GM23338 (cell line): ENCODE results near the gene GNAO1.

Experiments
- CREB1 ChIP-seq: fragments of 250-450 bp; sonication (Bioruptor Pico); IDR thresholded peaks from 2 replicates; pipeline ENCODE4 v1.5.0; 2020; ENCODE audit warnings: low read depth, mild to moderate bottlenecking, moderate library complexity
- CTCF ChIP-seq, 2 experiments: fragments of 200-600 bp in 1 of 2; sonication (generic) in 1 of 2; conservative IDR thresholded peaks; 2 replicates each; pipeline versions ENCODE4 v1.5.1 to v1.6.1; 2016 to 2017; ENCODE audit warnings: antibody characterized with exemption in 2 of 2, low read depth in 2 of 2, mild to moderate bottlenecking in 2 of 2, moderate library complexity in 1 of 2
- EZH2 ChIP-seq: fragments of 200-600 bp; sonication (generic); IDR thresholded peaks from one replicate; pipeline ENCODE4 v1.8.0; 2017; ENCODE audit warnings: antibody characterized with exemption, mild to moderate bottlenecking, low read depth; ENCODE audit not compliant: unreplicated experiment
- EZH2phosphoT487 ChIP-seq: fragments of 200-600 bp; sonication (generic); IDR thresholded peaks from one replicate; pipeline ENCODE4 v1.8.1; 2018; ENCODE audit warnings: antibody characterized with exemption; ENCODE audit not compliant: unreplicated experiment
- JUNB ChIP-seq: IDR thresholded peaks from one replicate; pipeline ENCODE4 v1.6.1; 2016; ENCODE audit warnings: antibody characterized with exemption; ENCODE audit not compliant: unreplicated experiment
- NANOG ChIP-seq: IDR thresholded peaks from 2 replicates; pipeline ENCODE4 v1.6.1; 2016; ENCODE audit warnings: antibody characterized with exemption, borderline replicate concordance
- POLR2AphosphoS5 ChIP-seq: IDR thresholded peaks from 2 replicates; pipeline ENCODE4 v1.6.1; 2016; ENCODE audit warnings: antibody characterized with exemption, low read depth
- REST ChIP-seq: IDR thresholded peaks from one replicate; pipeline ENCODE4 v1.6.1; 2018; ENCODE audit warnings: antibody characterized with exemption; ENCODE audit not compliant: unreplicated experiment
- STAT1 ChIP-seq: IDR thresholded peaks from one replicate; pipeline ENCODE4 v1.6.1; 2016; ENCODE audit warnings: antibody characterized with exemption; ENCODE audit not compliant: unreplicated experiment

GRCh38 chr16:56354016-56354415, 162.7 kb downstream of the GNAO1 start:
- TF ChIP-seq CTCF (conservative IDR thresholded peaks at IDR 0.05; ENCODE audit: low read depth in 2 of 2) (no peak), POLR2AphosphoS5 (no peak), EZH2 (no peak), EZH2phosphoT487 (no peak), CREB1 (CRISPR knock-in tag) (no peak), REST (no peak), NANOG (no peak), JUNB (no peak), STAT1 (no peak)
